ENCODE results near the gene RNU6-9. TPM values are rescaled to one million over a fixed set of nuclear protein-coding genes. Genes with fewer than 3 reads are reported as not detected.
"Not testable (repeated sequence)": the region's sequence is repeated elsewhere in the genome, so short reads cannot be mapped to it uniquely, and the experiment has no call there.

RNU6-9 gene
- total RNA-seq, 4 donors from 2014 or later, result not detected

DNA sequence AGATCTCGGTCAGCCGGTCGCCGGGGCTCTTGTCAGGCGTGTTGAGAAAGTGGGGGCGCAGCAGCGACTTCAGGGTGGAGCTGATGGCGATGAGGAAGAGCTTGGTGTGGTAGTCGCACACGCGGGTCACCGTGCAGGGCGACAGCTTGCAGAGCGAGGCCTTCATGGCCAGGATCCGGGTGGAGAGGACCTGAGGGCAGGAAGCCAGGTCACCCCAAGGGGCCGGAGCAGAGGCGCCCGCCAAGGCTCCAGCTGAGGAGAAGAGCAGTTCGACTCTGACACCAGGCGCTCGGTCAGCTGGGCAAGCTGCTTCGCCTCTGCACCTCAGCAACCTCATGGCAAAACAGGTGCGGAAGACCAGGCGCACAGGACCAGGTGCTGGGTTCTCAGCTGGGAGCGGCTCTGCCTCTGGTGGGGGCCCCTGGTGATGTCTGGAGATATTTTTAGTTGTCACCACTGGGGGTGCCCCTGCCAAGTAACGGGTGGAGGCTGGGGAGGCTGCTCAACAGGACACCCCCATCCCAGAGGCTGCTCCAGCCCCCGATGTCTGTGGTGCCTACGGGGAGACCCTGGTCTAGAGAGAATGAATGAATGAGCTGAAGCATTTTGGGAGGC, 17.9 kb upstream of the RNU6-9 start:
- TF ChIP-seq, protein P1, sequence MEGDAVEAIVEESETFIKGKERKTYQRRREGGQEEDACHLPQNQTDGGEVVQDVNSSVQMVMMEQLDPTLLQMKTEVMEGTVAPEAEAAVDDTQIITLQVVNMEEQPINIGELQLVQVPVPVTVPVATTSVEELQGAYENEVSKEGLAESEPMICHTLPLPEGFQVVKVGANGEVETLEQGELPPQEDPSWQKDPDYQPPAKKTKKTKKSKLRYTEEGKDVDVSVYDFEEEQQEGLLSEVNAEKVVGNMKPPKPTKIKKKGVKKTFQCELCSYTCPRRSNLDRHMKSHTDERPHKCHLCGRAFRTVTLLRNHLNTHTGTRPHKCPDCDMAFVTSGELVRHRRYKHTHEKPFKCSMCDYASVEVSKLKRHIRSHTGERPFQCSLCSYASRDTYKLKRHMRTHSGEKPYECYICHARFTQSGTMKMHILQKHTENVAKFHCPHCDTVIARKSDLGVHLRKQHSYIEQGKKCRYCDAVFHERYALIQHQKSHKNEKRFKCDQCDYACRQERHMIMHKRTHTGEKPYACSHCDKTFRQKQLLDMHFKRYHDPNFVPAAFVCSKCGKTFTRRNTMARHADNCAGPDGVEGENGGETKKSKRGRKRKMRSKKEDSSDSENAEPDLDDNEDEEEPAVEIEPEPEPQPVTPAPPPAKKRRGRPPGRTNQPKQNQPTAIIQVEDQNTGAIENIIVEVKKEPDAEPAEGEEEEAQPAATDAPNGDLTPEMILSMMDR (IDR thresholded peaks at IDR 0.05), result no peak
- TF ChIP-seq POLR2A (IDR thresholded peaks at IDR 0.05), result no peak
- H3K27ac ChIP-seq, result no peak overlapping the region
- H3K27me3 ChIP-seq, result no peaks in the 10 kb centered on the region
- intact Hi-C loops (cut with DNase I), result no loop called here
- peaks cover 34% of the 10 kb centered on the region in 2 donors for H3K36me3 ChIP-seq
- no peak overlapping the region for H3K4me3 ChIP-seq (replicated peaks in 1 of 3)
- no peaks in the 10 kb centered on the region for H3K9me3 ChIP-seq
- 90 to 95% methylated on average over 23 to 27 of the region's 28 CpGs for WGBS, 2 donors
- DNase-seq, result no peak
- no peaks in the 10 kb centered on the region for H3K4me1 ChIP-seq

- Histone ChIP-seq H3K27ac (no peak overlapping the region), H3K4me3 (replicated peaks in 1 of 3) (no peak overlapping the region), H3K27me3 (no peaks in the 10 kb centered on the region), H3K9me3 (no peaks in the 10 kb centered on the region), H3K36me3 (peaks cover 29 to 35% of the 10 kb centered on the region in 2 donors), H3K4me1 (no peaks in the 10 kb centered on the region)
- no peak for TF ChIP-seq POLR2A (IDR thresholded peaks at IDR 0.05)
- TF ChIP-seq, protein P1 (IDR thresholded peaks at IDR 0.05), result no peak
- intact Hi-C loops (cut with DNase I), result no loop called here
- DNase-seq, result no peak
- WGBS, 2 donors, result 86 to 90% methylated on average over 17 to 18 of the region's 18 CpGs
Observed at GRCh38 chr19:876089-876488, 17.2 kb upstream of the RNU6-9 start.

GRCh38 chr19:876780-877314, 16.4 kb upstream of the RNU6-9 start:
- no peak for DNase-seq
- Histone ChIP-seq H3K4me1 (no peaks in the 10 kb centered on the region), H3K36me3 (peaks cover 32 to 39% of the 10 kb centered on the region in 2 donors), H3K9me3 (no peaks in the 10 kb centered on the region), H3K27ac (no peak overlapping the region), H3K4me3 (replicated peaks in 1 of 3) (no peak overlapping the region), H3K27me3 (no peaks in the 10 kb centered on the region)
- intact Hi-C loops (cut with DNase I), result no loop called here
- TF ChIP-seq, protein P1 (IDR thresholded peaks at IDR 0.05), result no peak
- no peak for TF ChIP-seq POLR2A (IDR thresholded peaks at IDR 0.05)
- WGBS, 2 donors, result 91 to 96% methylated on average over 8 to 24 of the region's 29 CpGs

- intact Hi-C loops (cut with DNase I); H3K27ac ChIP-seq; H3K4me1 ChIP-seq; DNase-seq; H3K27me3 ChIP-seq; H3K4me3 ChIP-seq (replicated peaks in 1 of 3); H3K9me3 ChIP-seq: not testable (repeated sequence)
- WGBS, 2 donors, result 90 to 94% methylated on average over 7 to 10 of the region's 23 CpGs
- peaks cover 32 to 33% of the 10 kb centered on the region in 2 donors for H3K36me3 ChIP-seq
Observed at GRCh38 chr19:877992-878660, 15.2 kb upstream of the RNU6-9 start.

DNA sequence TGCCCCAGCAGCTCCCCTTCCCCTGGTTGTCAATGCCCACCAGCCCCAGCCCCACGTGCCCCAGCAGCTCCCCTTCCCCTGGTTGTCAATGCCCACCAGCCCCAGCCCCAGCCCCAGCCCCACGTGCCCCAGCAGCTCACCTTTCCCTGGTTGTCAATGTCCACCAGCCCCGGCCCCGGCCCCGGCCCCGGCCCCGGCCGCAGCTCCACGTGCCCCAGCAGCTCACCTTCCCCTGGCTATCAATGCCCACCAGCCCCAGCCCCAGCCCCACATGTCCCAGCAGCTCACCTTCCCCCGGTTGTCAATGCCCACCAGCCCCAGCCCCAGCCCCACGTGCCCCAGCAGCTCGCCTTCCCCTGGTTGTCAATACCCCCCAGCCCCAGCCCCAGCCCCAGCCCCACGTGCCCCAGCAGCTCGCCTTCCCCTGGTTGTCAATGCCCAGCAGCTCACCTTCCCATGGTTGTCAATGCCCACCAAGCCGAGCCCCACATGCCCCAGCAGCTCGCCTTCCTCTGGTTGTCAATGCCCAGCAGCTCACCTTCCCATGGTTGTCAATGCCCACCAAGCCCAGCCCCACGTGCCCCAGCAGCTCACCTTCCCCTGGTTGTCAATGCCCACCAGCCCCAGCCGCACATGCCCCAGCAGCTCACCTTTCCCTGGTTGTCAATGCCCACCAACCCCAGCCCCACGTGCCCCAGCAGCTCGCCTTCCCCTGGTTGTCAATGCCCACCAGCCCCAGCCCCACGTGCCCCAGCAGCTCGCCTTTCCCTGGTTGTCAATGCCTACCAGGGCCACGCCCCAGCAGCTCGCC, 14.3 kb upstream of the RNU6-9 start:
- H3K27ac ChIP-seq; H3K9me3 ChIP-seq; H3K4me3 ChIP-seq (replicated peaks in 1 of 3); H3K4me1 ChIP-seq; DNase-seq; H3K27me3 ChIP-seq; intact Hi-C loops (cut with DNase I): not testable (repeated sequence)
- H3K36me3 ChIP-seq, result peaks cover 35 to 38% of the 10 kb centered on the region in 2 donors
- WGBS, 2 donors, result 87 to 90% methylated on average over 9 to 11 of the region's 24 CpGs
